GM12878 (cell line): ENCODE data around the gene NNMT. TPM values are rescaled to one million over a fixed set of nuclear protein-coding genes. Genes with fewer than 3 reads are reported as not detected.

Source experiments
- ATAC-seq: fragments of 200-7000 bp; cut with Tn5 transposase; 3 replicates; pipeline ENCODE4 v1.9.1; 2020; ENCODE audit warnings: mild to moderate bottlenecking, moderate library complexity
- BruUV-seq: library from RNA; stranded (reverse); fragments of 400-500 nt; replicated peaks from 2 replicates; lab custom pipeline; 2021; lab: Mats Ljungman, UMichigan
- CTCF ChIA-PET: fragments of 300-600 bp; sonication (Branson Sonifier 250); formaldehyde crosslinking; extraction: SDS; loops from one replicate; lab custom pipeline; 2021; ENCODE audit warnings: inconsistent platforms; lab: Yijun Ruan, JAX
- POLR2A ChIA-PET: fragments of 350-600 bp; formaldehyde crosslinking; extraction: SDS; loops from one replicate; lab custom pipeline; 2021; ENCODE audit warnings: inconsistent platforms; lab: Charles Lee
- RAD21 ChIA-PET: fragments of 300-600 bp; sonication (Branson Sonifier 250); formaldehyde crosslinking; loops from one replicate; lab custom pipeline; 2023; ENCODE audit warnings: antibody characterized with exemption; ENCODE audit not compliant: unreplicated experiment; lab: Charles Lee
- SMC1A ChIA-PET: fragments of 300-600 bp; sonication (Branson Sonifier 250); formaldehyde crosslinking; loops from one replicate; lab custom pipeline; 2023; ENCODE audit not compliant: unreplicated experiment, uncharacterized antibody; lab: Charles Lee
- DNase-seq: peaks from one replicate; pipeline ENCODE4 v3.0.0-alpha.2; 2011; ENCODE audit warnings: low read depth, low spot score
- FAIRE-seq: peaks from 3 replicates; lab custom pipeline; 2011; peaks lifted over from hg19 to GRCh38; lab: Jason Lieb, UNC
- H2AFZ ChIP-seq: 2 replicates; pipeline ENCODE4 v1.6.0; 2011; ENCODE audit warnings: low read depth, low read length, control low read depth; ENCODE audit not compliant: control insufficient read depth
- H3K27ac ChIP-seq: 2 replicates; pipeline ENCODE4 v1.5.1; 2011; ENCODE audit warnings: control low read depth; ENCODE audit not compliant: control insufficient read depth, insufficient read depth
- H3K27me3 ChIP-seq, 2 experiments: replicated peaks in 1 of 2; 2 replicates each; pipeline versions ENCODE4 v1.6.0 to v1.6.1; 2011; ENCODE audit warnings: low read length in 1 of 2; ENCODE audit not compliant: control insufficient read depth in 2 of 2, insufficient read depth in 2 of 2
- H3K36me3 ChIP-seq, 2 experiments: 2 replicates each; pipeline ENCODE4 v1.5.1; 2011; ENCODE audit warnings: low read length in 1 of 2; ENCODE audit not compliant: control insufficient read depth in 2 of 2, insufficient read depth in 2 of 2
- H3K4me1 ChIP-seq: 2 replicates; pipeline ENCODE4 v1.6.1; 2011; ENCODE audit warnings: mild to moderate bottlenecking, low read length, moderate library complexity, mixed read lengths; ENCODE audit not compliant: control insufficient read depth, insufficient read depth
- H3K4me2 ChIP-seq: 2 replicates; pipeline ENCODE4 v1.6.0; 2011; ENCODE audit warnings: control low read depth; ENCODE audit not compliant: control insufficient read depth, insufficient read depth
- H3K4me3 ChIP-seq: fragments of 200-600 bp; sonication (generic); 2 replicates; pipeline ENCODE4 v1.5.1; 2016
- H3K79me2 ChIP-seq: 2 replicates; pipeline ENCODE4 v1.6.0; 2011; ENCODE audit warnings: low read length; ENCODE audit not compliant: control insufficient read depth, insufficient read depth
- H3K9ac ChIP-seq: 2 replicates; pipeline ENCODE4 v1.8.0; 2011; ENCODE audit warnings: low read length, control low read depth, mixed read lengths; ENCODE audit not compliant: control insufficient read depth, insufficient read depth
- H3K9me3 ChIP-seq: replicated peaks from 3 replicates; pipeline ENCODE4 v1.5.1; 2011; ENCODE audit warnings: mild to moderate bottlenecking, low read length; ENCODE audit not compliant: control insufficient read depth, insufficient read depth
- H4K20me1 ChIP-seq: 2 replicates; pipeline ENCODE4 v1.6.0; 2011; ENCODE audit not compliant: control insufficient read depth, insufficient read depth
- CBX3 ChIP-seq: fragments of 200-600 bp; sonication (generic); IDR thresholded peaks from 2 replicates; pipeline ENCODE4 v1.6.1; 2016; ENCODE audit warnings: low read depth, borderline replicate concordance
- NFXL1 ChIP-seq: fragments of 450-650 bp; IDR thresholded peaks from 2 replicates; pipeline ENCODE4 v1.6.1; 2017; ENCODE audit warnings: antibody characterized with exemption, mild to moderate bottlenecking, borderline replicate concordance
- NR2F1 ChIP-seq: fragments of 450-650 bp; conservative IDR thresholded peaks from 2 replicates; pipeline ENCODE4 v1.6.1; 2017; ENCODE audit warnings: mild to moderate bottlenecking
- RAD21 ChIP-seq: IDR thresholded peaks from 2 replicates; pipeline ENCODE4 v1.6.1; 2011; ENCODE audit warnings: mild to moderate bottlenecking, low read depth, low read length, moderate library complexity; ENCODE audit not compliant: insufficient read depth
- RAD51 ChIP-seq: fragments of 450-650 bp; IDR thresholded peaks from 2 replicates; pipeline ENCODE4 v1.6.1; 2016; ENCODE audit warnings: moderate library complexity, mild to moderate bottlenecking, inconsistent platforms
- SMARCA5 ChIP-seq: fragments of 450-650 bp; IDR thresholded peaks from 2 replicates; pipeline ENCODE4 v1.6.1; 2017; ENCODE audit warnings: mild to moderate bottlenecking
- TCF12 ChIP-seq: IDR thresholded peaks from 2 replicates; pipeline ENCODE4 v1.6.1; 2011; ENCODE audit warnings: low read depth, mild to moderate bottlenecking, low read length
- ZNF384 ChIP-seq: IDR thresholded peaks from 2 replicates; pipeline ENCODE4 v1.6.1; 2012; ENCODE audit warnings: low read depth, mild to moderate bottlenecking, low read length, improper control_type of control experiment, borderline replicate concordance
- WGBS: methylation state at CpG from one replicate; pipeline ENCODE4 v1.1.6; 2016; ENCODE audit warnings: low lambda C conversion rate; ENCODE audit not compliant: insufficient replicate concordance, insufficient coverage; ENCODE audit errors: missing lambda C conversion rate; 5-methylcytosine and 5-hydroxymethylcytosine counted together
- in situ Hi-C: fragments of 300-500 bp; cut with MboI; formaldehyde crosslinking; loops from 9 replicates; pipeline ENCODE4 v1.14.3; 2018; ENCODE audit warnings: mixed read lengths
- intact Hi-C: fragments of 100-400 bp; cut with micrococcal nuclease; formaldehyde crosslinking; loops from one replicate; pipeline ENCODE4 v1.14.2; 2022; ENCODE audit not compliant: unreplicated experiment
- polyA plus RNA-seq, 11 experiments: library from polyadenylated mRNA; depleted of rRNA in 4 of 11; unstranded in 6 of 11; stranded (reverse) in 5 of 11; fragments of >200 nt; fragmentation: Nextera tagmentation in 4 of 11; fragmentation: Illumina TruSeq in 1 of 11; extraction: Ambion mirVana in 4 of 11; extraction: Trizol in 1 of 11; gene quantifications; 1 replicate in 1 of 11; 2 replicates in 10 of 11; pipeline versions ENCODE4 v1.2.1 to v1.2.3, GENCODE V29; 2011 to 2016; ENCODE audit warnings: inconsistent platforms in 2 of 11, missing spikeins in 2 of 11, low read depth in 1 of 11
- total RNA-seq, 4 experiments: library from RNA; depleted of rRNA in 3 of 4; stranded (reverse); fragments of >200 nt in 3 of 4; fragmentation: Illumina TruSeq in 1 of 4; extraction: Trizol in 1 of 4; gene quantifications; 2 replicates each; pipeline versions ENCODE4 v1.2.1 to v1.2.3, GENCODE V29; 2013 to 2021
- TF ChIP-seq, protein P1 (sequence below): IDR thresholded peaks from 2 replicates; pipeline ENCODE4 v1.6.1; 2012; ENCODE audit warnings: low read length, inconsistent platforms
- TF ChIP-seq, protein P2 (sequence below): fragments of 150-350 bp; IDR thresholded peaks from 2 replicates; pipeline ENCODE4 v1.6.1; 2014; ENCODE audit warnings: mild to moderate bottlenecking, low read depth, low read length
- TF ChIP-seq, protein P3 (sequence below): IDR thresholded peaks from 2 replicates; pipeline ENCODE4 v1.6.1; 2011; ENCODE audit warnings: borderline replicate concordance, low read depth, mild to moderate bottlenecking, moderate library complexity, mixed read lengths, low read length; ENCODE audit not compliant: insufficient read depth; ENCODE audit errors: extremely low read length
- TF ChIP-seq, protein P4 (sequence below): fragments of 450-650 bp; IDR thresholded peaks from 2 replicates; pipeline ENCODE4 v1.6.1; 2016; ENCODE audit warnings: mild to moderate bottlenecking, moderate library complexity, borderline replicate concordance
- TF ChIP-seq, protein P5 (sequence below): IDR thresholded peaks from 2 replicates; pipeline ENCODE4 v1.6.1; 2012; ENCODE audit warnings: low read depth, low read length, improper control_type of control experiment

NNMT gene
- total and polyA plus RNA-seq, 10 of the 15 experiments (the other 5 are each of a cell fraction or from before 2014, with no cell fraction given) = 0.46 TPM; not detected in 9

DNA sequence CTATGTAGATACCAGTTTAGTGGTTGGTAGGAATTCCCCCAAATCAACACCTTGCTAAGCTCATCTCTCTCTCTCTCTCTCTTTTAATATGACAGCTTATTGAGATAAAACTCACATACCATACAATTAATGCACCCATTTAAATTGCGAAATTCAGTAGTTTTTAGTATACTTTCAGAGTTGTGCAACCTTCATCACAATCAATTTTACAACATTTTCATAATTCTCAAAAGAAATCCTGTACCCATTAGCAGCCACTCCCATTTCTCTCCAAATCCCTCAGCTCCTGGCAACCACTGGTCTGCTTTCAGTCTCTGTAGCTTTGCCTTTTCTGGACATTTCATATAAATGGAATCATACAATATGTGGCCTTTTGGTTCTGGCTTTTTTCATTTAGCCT, 13.3 kb downstream of the NNMT start (continued):
- TF ChIP-seq, protein P1, sequence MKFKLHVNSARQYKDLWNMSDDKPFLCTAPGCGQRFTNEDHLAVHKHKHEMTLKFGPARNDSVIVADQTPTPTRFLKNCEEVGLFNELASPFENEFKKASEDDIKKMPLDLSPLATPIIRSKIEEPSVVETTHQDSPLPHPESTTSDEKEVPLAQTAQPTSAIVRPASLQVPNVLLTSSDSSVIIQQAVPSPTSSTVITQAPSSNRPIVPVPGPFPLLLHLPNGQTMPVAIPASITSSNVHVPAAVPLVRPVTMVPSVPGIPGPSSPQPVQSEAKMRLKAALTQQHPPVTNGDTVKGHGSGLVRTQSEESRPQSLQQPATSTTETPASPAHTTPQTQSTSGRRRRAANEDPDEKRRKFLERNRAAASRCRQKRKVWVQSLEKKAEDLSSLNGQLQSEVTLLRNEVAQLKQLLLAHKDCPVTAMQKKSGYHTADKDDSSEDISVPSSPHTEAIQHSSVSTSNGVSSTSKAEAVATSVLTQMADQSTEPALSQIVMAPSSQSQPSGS = no peak
- TF ChIP-seq SMARCA5 (no peak), ZNF384 (no peak), NFXL1 (no peak), CBX3 (no peak), NR2F1 (no peak)
- TF ChIP-seq, protein P2, sequence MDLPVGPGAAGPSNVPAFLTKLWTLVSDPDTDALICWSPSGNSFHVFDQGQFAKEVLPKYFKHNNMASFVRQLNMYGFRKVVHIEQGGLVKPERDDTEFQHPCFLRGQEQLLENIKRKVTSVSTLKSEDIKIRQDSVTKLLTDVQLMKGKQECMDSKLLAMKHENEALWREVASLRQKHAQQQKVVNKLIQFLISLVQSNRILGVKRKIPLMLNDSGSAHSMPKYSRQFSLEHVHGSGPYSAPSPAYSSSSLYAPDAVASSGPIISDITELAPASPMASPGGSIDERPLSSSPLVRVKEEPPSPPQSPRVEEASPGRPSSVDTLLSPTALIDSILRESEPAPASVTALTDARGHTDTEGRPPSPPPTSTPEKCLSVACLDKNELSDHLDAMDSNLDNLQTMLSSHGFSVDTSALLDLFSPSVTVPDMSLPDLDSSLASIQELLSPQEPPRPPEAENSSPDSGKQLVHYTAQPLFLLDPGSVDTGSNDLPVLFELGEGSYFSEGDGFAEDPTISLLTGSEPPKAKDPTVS = no peak
- TF ChIP-seq, all 136 proteins: peak for 0

DNA sequence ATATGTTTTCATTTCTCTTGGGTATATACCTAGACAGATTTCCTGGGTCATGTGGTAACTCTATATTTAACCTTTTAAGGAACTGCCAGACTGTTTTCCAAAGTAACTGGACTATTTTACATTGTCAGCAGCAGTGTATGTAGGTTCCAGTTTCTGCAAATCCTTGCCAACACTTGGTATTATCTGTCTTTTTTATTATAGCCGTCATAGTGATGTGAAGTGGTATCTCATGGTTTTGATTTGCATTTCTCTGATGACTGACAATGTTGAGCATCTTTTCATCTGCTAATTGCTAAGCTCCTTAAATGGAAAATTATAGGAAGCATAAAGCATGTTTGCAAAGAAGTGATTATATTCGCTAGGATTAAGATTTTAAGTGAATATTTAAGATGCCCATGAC, 13.9 kb downstream of the NNMT start:
- H3K9me3 ChIP-seq = no peaks in the 10 kb centered on the region
- no peak for ATAC-seq
- RAD21 ChIA-PET = no interaction called here
- CTCF ChIA-PET = no interaction called here
- H3K9ac ChIP-seq = no peak overlapping the region
- H2AFZ ChIP-seq = no peak overlapping the region
- H3K79me2 ChIP-seq = no peaks in the 10 kb centered on the region
- 21% methylated on average over 2 of the region's 2 CpGs for WGBS
- H3K4me2 ChIP-seq = no peak overlapping the region
- peaks cover 2 to 5% of the 10 kb centered on the region in 2 experiments; a peak in 3 of 4 replicates for H3K27me3 ChIP-seq
- no peak for DNase-seq
- intact Hi-C loops = no loop called here
- no peak overlapping the region for H3K4me3 ChIP-seq
- H3K36me3 ChIP-seq = no peaks in the 10 kb centered on the region
- SMC1A ChIA-PET = no interaction called here
- H3K27ac ChIP-seq = no peak overlapping the region
- no peaks in the 10 kb centered on the region for H4K20me1 ChIP-seq
- TF ChIP-seq, protein P3, sequence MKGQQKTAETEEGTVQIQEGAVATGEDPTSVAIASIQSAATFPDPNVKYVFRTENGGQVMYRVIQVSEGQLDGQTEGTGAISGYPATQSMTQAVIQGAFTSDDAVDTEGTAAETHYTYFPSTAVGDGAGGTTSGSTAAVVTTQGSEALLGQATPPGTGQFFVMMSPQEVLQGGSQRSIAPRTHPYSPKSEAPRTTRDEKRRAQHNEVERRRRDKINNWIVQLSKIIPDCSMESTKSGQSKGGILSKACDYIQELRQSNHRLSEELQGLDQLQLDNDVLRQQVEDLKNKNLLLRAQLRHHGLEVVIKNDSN = no peak
- TF ChIP-seq, protein P4, sequence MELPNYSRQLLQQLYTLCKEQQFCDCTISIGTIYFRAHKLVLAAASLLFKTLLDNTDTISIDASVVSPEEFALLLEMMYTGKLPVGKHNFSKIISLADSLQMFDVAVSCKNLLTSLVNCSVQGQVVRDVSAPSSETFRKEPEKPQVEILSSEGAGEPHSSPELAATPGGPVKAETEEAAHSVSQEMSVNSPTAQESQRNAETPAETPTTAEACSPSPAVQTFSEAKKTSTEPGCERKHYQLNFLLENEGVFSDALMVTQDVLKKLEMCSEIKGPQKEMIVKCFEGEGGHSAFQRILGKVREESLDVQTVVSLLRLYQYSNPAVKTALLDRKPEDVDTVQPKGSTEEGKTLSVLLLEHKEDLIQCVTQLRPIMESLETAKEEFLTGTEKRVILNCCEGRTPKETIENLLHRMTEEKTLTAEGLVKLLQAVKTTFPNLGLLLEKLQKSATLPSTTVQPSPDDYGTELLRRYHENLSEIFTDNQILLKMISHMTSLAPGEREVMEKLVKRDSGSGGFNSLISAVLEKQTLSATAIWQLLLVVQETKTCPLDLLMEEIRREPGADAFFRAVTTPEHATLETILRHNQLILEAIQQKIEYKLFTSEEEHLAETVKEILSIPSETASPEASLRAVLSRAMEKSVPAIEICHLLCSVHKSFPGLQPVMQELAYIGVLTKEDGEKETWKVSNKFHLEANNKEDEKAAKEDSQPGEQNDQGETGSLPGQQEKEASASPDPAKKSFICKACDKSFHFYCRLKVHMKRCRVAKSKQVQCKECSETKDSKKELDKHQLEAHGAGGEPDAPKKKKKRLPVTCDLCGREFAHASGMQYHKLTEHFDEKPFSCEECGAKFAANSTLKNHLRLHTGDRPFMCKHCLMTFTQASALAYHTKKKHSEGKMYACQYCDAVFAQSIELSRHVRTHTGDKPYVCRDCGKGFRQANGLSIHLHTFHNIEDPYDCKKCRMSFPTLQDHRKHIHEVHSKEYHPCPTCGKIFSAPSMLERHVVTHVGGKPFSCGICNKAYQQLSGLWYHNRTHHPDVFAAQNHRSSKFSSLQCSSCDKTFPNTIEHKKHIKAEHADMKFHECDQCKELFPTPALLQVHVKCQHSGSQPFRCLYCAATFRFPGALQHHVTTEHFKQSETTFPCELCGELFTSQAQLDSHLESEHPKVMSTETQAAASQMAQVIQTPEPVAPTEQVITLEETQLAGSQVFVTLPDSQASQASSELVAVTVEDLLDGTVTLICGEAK = no peak
- no peak for TF ChIP-seq RAD21
- no peak for TF ChIP-seq RAD51
- TF ChIP-seq TCF12 = no peak
- TF ChIP-seq, protein P5, sequence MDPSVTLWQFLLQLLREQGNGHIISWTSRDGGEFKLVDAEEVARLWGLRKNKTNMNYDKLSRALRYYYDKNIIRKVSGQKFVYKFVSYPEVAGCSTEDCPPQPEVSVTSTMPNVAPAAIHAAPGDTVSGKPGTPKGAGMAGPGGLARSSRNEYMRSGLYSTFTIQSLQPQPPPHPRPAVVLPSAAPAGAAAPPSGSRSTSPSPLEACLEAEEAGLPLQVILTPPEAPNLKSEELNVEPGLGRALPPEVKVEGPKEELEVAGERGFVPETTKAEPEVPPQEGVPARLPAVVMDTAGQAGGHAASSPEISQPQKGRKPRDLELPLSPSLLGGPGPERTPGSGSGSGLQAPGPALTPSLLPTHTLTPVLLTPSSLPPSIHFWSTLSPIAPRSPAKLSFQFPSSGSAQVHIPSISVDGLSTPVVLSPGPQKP = no peak
- POLR2A ChIA-PET = no interaction called here
- H3K4me1 ChIP-seq = no peaks in the 10 kb centered on the region
- BruUV-seq = no TSS peak
- FAIRE-seq = no peak
- in situ Hi-C loops = no loop called here
